DND-41 (cell line): ENCODE measurements around the gene MDFI.

Source experiments
- ATAC-seq: fragments of 200-7000 bp; cut with Tn5 transposase; 3 replicates; pipeline ENCODE4 v1.9.1; 2021; ENCODE audit warnings: low read depth; ENCODE audit not compliant: insufficient read depth
- DNase-seq: peaks from one replicate; pipeline ENCODE4 v3.0.0-alpha.2; 2020
- H2AFZ ChIP-seq: 2 replicates; pipeline ENCODE4 v1.6.0; 2012; ENCODE audit warnings: low read depth, low read length
- H3K27ac ChIP-seq: 2 replicates; pipeline ENCODE4 v1.5.1; 2012; ENCODE audit warnings: low read length, inconsistent platforms
- H3K27me3 ChIP-seq: fragments of 200-600 bp; sonication (generic); 2 replicates; pipeline ENCODE4 v1.6.0; 2012; ENCODE audit warnings: low read length, mild to moderate bottlenecking, inconsistent platforms; ENCODE audit not compliant: insufficient read depth, poor library complexity
- H3K36me3 ChIP-seq: 2 replicates; pipeline ENCODE4 v1.5.1; 2012; ENCODE audit warnings: low read length, inconsistent platforms; ENCODE audit not compliant: insufficient read depth
- H3K4me1 ChIP-seq: 2 replicates; pipeline ENCODE4 v1.5.1; 2012; ENCODE audit warnings: mild to moderate bottlenecking, low read length; ENCODE audit not compliant: insufficient read depth
- H3K4me2 ChIP-seq: 2 replicates; pipeline ENCODE4 v1.6.0; 2012; ENCODE audit warnings: mild to moderate bottlenecking, moderate library complexity, low read length, inconsistent platforms; ENCODE audit not compliant: insufficient read depth
- H3K4me3 ChIP-seq, 2 experiments: fragments of 200-600 bp in 1 of 2; shearing (Covaris generic) in 1 of 2; 2 replicates each; pipeline ENCODE4 v1.5.1; 2012 to 2016; ENCODE audit warnings: inconsistent platforms in 2 of 2, low read length in 2 of 2, mild to moderate bottlenecking in 2 of 2, low read depth in 1 of 2, moderate library complexity in 1 of 2
- H3K79me2 ChIP-seq: 2 replicates; pipeline ENCODE4 v1.6.0; 2012; ENCODE audit warnings: low read length, inconsistent platforms; ENCODE audit not compliant: insufficient read depth
- H3K9ac ChIP-seq: 2 replicates; pipeline ENCODE4 v1.6.0; 2012; ENCODE audit warnings: low read depth, mild to moderate bottlenecking, inconsistent platforms, low read length, moderate library complexity
- H3K9me3 ChIP-seq: 2 replicates; pipeline ENCODE4 v1.5.1; 2012; ENCODE audit warnings: low read length, moderate library complexity, mild to moderate bottlenecking, inconsistent platforms; ENCODE audit not compliant: insufficient read depth, severe bottlenecking
- H4K20me1 ChIP-seq: 2 replicates; pipeline ENCODE4 v1.6.0; 2012; ENCODE audit warnings: low read length; ENCODE audit not compliant: insufficient read depth
- CTCF ChIP-seq: IDR thresholded peaks from 2 replicates; pipeline ENCODE4 v1.5.1; 2012; ENCODE audit warnings: borderline replicate concordance, low read length, moderate library complexity, mild to moderate bottlenecking; ENCODE audit not compliant: poor library complexity, severe bottlenecking; ENCODE audit errors: extremely low read depth
- EZH2 ChIP-seq: IDR thresholded peaks from 3 replicates; pipeline ENCODE4 v1.6.1; 2012; ENCODE audit warnings: borderline replicate concordance, low read depth, mild to moderate bottlenecking, moderate library complexity, low read length, inconsistent platforms; ENCODE audit not compliant: severe bottlenecking

MDFI gene

GRCh38 chr6:41646026-41646795, 7.9 kb downstream of the MDFI start:
- ATAC-seq (no peak), DNase-seq (no peak)
- no peaks in the 10 kb centered on the region for H3K27me3 ChIP-seq
- no peak overlapping the region for H3K4me2 ChIP-seq
- H3K79me2 ChIP-seq = no peaks in the 10 kb centered on the region
- no peak overlapping the region for H3K9ac ChIP-seq
- no peak overlapping the region for H2AFZ ChIP-seq
- no peak overlapping the region for H3K4me3 ChIP-seq
- H3K4me1 ChIP-seq = no peaks in the 10 kb centered on the region
- no peak overlapping the region for H3K27ac ChIP-seq
- no peaks in the 10 kb centered on the region for H3K9me3 ChIP-seq
- TF ChIP-seq EZH2 = no peak
- TF ChIP-seq CTCF = no peak
- no peaks in the 10 kb centered on the region for H4K20me1 ChIP-seq
- peaks cover 11% of the 10 kb centered on the region for H3K36me3 ChIP-seq

DNA sequence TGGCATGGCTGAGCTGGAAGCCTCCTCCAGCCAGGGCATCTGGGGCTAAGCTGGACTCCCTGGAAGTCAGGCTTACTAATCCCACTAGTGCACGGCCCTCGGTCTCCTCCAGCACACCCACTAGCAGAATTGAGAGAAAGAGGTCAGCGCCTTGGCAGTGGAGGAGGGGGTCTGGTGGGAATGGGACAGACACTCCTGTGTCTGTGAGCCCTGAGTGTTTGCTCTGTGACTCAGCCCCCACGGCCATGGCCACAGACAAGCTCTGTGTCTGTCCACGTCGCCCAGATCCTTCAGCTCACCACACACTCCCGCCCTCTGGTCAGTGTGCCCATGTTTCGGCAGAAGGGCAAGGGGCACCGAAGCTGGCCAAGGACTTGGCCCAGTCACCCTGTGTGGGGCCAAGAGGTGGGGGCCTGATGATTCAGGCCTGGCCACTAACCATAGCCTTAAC, 8.8 kb downstream of the MDFI start:
- H3K4me2 ChIP-seq = no peak overlapping the region
- DNase-seq = no peak
- no peaks in the 10 kb centered on the region for H3K4me1 ChIP-seq
- H3K9ac ChIP-seq = no peak overlapping the region
- H3K9me3 ChIP-seq = no peaks in the 10 kb centered on the region
- 0 out of 2 replicates have a peak overlapping the region, but pooled peaks have one; percentile 8 for H3K27ac ChIP-seq
- no peaks in the 10 kb centered on the region for H3K79me2 ChIP-seq
- no peak for ATAC-seq
- no peak overlapping the region for H2AFZ ChIP-seq
- H3K4me3 ChIP-seq = no peak overlapping the region
- H4K20me1 ChIP-seq = no peaks in the 10 kb centered on the region
- H3K27me3 ChIP-seq = no peaks in the 10 kb centered on the region
- TF ChIP-seq EZH2 (no peak), CTCF (no peak)
- H3K36me3 ChIP-seq = peaks cover 13% of the 10 kb centered on the region

- Histone ChIP-seq H3K27me3 (no peaks in the 10 kb centered on the region), H3K27ac (no peak overlapping the region), H3K9me3 (no peaks in the 10 kb centered on the region)
These were observed 9.9 kb downstream of the MDFI start for GRCh38 chr6:41648070-41648585.

More at GRCh38 chr6:41648070-41648585, 9.9 kb downstream of the MDFI start:
- Histone ChIP-seq H3K79me2 (no peaks in the 10 kb centered on the region), H4K20me1 (no peaks in the 10 kb centered on the region), H3K9ac (no peak overlapping the region), H3K4me1 (no peaks in the 10 kb centered on the region), H3K4me3 (no peak overlapping the region), H2AFZ (no peak overlapping the region), H3K4me2 (no peak overlapping the region), H3K36me3 (peaks cover 14% of the 10 kb centered on the region)
- TF ChIP-seq EZH2 (no peak), CTCF (no peak)
- no peak for ATAC-seq
- DNase-seq = no peak
